HEK293T (cell line): ENCODE results near the gene DHRS3.

Experiments used
- BHLHE40 ChIP-seq: fragments of 450-650 bp; IDR thresholded peaks from 2 replicates; pipeline ENCODE4 v1.6.1; 2016; ENCODE audit warnings: mild to moderate bottlenecking, moderate library complexity, borderline replicate concordance
- CTBP1 ChIP-seq: fragments of 450-650 bp; IDR thresholded peaks from 2 replicates; pipeline ENCODE4 v1.6.1; 2016; ENCODE audit warnings: borderline replicate concordance
- ELF4 ChIP-seq: fragments of 450-650 bp; IDR thresholded peaks from 2 replicates; pipeline ENCODE4 v1.6.1; 2017; ENCODE audit warnings: antibody characterized with exemption
- FOXK2 ChIP-seq: fragments of 450-650 bp; IDR thresholded peaks from 2 replicates; pipeline ENCODE4 v1.6.1; 2016; ENCODE audit warnings: mild to moderate bottlenecking
- FOXM1 ChIP-seq: fragments of 450-650 bp; IDR thresholded peaks from 2 replicates; pipeline ENCODE4 v1.6.1; 2017; ENCODE audit warnings: mild to moderate bottlenecking, borderline replicate concordance
- SP1 ChIP-seq: fragments of 450-650 bp; IDR thresholded peaks from 2 replicates; pipeline ENCODE4 v1.6.1; 2017
- TARDBP ChIP-seq: fragments of 450-650 bp; IDR thresholded peaks from 2 replicates; pipeline ENCODE4 v1.6.1; 2016

GRCh38 chr1:12601700-12602658, 16.0 kb downstream of the DHRS3 start:
- TF ChIP-seq FOXM1 (no peak), BHLHE40 (no peak), SP1 (no peak), CTBP1 (no peak), TARDBP (no peak), ELF4 (no peak), FOXK2 (no peak)
